Activated CD8-positive, alpha-beta memory T cell treated with anti-CD3 and anti-CD28 coated beads for 36 hours (primary cell): ENCODE measurements around the gene C3orf80. TPM values are rescaled to one million over a fixed set of nuclear protein-coding genes. Genes with fewer than 3 reads are reported as not detected.

ENCODE experiments used
- total RNA-seq, 2 experiments: library from RNA; stranded (reverse); gene quantifications; one replicate each; pipeline ENCODE4 v1.2.3, GENCODE V29; 2021

The C3orf80 gene
- total RNA-seq, 2 experiments from 2014 or later, result 0.06 TPM; not detected in 1

Other genes starting within 250 kb of the C3orf80 start
- gene IL12A, start 236.6 kb upstream of the C3orf80 start, total RNA-seq, result not detected
- 10 to 100 TPM in 1 of 2 experiments, 1 to 10 TPM in 1; 9.9 to 10.9 TPM for gene IFT80, start 173.8 kb downstream of the C3orf80 start, total RNA-seq
- gene SMC4, start 174.2 kb downstream of the C3orf80 start, total RNA-seq, result 100 to 1,000 TPM; 130 to 141 TPM
- gene TRIM59, start 224.4 kb downstream of the C3orf80 start, total RNA-seq, result 10 to 100 TPM; 33.0 to 33.4 TPM